ENCODE measurements around the gene RTF2. TPM values are rescaled to one million over a fixed set of nuclear protein-coding genes. Genes with fewer than 3 reads are reported as not detected.

Gene RTF2
- polyA plus RNA-seq, 1 donor: 84.7 TPM

DNA sequence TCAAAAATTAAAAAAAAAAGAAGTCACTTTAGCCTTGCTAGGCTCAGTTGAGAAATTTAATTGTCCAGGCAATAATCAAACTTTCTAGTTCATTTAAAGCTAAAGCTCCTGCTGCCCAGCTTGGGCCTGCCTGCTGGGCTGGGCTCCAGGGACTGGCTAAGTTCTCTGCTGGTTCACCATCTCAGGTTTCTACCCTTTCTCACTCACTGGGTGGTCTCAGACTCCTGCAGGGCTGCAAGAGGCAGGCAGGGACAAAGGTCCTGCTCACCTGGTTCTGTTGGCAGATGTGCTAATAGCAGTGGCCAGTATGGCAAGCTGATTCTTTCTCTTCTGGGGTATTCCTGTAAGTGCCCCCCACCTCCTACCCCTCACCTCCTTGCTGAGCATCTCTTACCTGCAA, 21.2 kb upstream of the RTF2 start:
- no peak for DNase-seq
- no peaks in the 10 kb centered on the region for H3K4me1 ChIP-seq (ENCODE audit: control insufficient read depth, insufficient read depth, low read length)
- no peak overlapping the region for H3K4me3 ChIP-seq (ENCODE audit: low read length)
- H3K9me3 ChIP-seq (ENCODE audit: control insufficient read depth, low read depth, low read length): no peaks in the 10 kb centered on the region
- no peaks in the 10 kb centered on the region for H3K27me3 ChIP-seq (ENCODE audit: control insufficient read depth, insufficient read depth, low read length)
- H3K27ac ChIP-seq (ENCODE audit: low read length): no peak overlapping the region
- H3K36me3 ChIP-seq (ENCODE audit: control insufficient read depth, insufficient read depth, low read length): no peaks in the 10 kb centered on the region

DNA sequence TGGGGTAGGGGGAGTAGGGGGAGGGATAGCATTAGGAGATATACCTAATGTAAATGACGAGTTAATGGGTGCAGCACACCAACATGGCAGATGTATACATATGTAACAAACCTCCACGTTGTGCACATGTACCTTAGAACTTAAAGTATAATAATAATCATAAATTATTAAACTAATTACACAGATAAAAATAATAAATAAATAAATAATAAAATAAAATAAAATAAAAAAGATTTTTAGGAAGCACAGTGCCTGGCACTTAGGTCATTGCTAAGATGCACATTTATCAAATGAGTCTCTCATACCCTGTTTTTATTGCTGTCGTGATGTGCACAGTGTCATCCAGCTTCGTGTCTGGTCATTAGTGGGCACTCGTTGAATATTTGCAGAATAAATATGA, 19.0 kb upstream of the RTF2 start:
- H3K36me3 ChIP-seq (ENCODE audit: control insufficient read depth, insufficient read depth, low read length): no peaks in the 10 kb centered on the region
- 100% methylated on average over 4 of the region's 5 CpGs for WGBS (ENCODE audit: insufficient coverage, low lambda C conversion rate)
- H3K9me3 ChIP-seq (ENCODE audit: control insufficient read depth, low read depth, low read length): no peaks in the 10 kb centered on the region
- no peak overlapping the region for H3K4me3 ChIP-seq (ENCODE audit: low read length)
- H3K27ac ChIP-seq (ENCODE audit: low read length): no peak overlapping the region
- no peaks in the 10 kb centered on the region for H3K4me1 ChIP-seq (ENCODE audit: control insufficient read depth, insufficient read depth, low read length)
- no peaks in the 10 kb centered on the region for H3K27me3 ChIP-seq (ENCODE audit: control insufficient read depth, insufficient read depth, low read length)
- DNase-seq: no peak

DNA sequence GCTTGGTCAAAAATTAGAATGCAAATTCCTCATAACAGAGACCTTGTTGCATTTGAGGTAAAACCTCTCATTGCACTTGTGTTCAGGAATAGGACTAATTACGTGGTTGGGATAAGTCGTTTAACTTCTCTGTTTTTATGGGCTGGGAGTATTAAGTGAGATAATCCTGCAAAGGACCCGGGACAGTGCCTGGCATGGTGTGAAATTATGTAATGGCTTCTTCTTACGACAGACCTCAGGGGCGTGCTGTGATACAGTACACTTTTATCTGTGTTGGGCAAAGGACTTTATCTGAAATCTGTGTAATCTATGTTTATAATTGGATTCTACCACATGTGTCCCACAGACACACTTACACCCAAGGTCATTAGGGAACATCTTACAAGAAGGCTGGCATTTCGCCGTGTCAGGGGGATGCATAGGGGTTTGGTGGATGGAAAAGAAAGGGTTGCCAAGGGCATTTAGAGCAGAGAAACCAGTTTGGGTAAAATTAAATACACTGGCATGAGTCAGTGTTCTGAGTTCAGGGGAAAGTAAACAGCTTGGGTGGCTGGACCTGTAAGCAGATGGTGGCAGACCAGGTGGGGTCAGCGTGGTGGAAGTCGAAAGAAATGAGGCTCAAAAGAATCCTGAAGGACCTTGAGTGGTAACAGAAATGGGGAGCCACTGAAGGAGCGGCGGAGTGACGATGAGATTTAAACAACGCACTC, 17.2 kb upstream of the RTF2 start:
- WGBS (ENCODE audit: insufficient coverage, low lambda C conversion rate): 74% methylated on average over 2 of the region's 13 CpGs
- Histone ChIP-seq H3K4me3 (ENCODE audit: low read length) (no peak overlapping the region), H3K9me3 (ENCODE audit: control insufficient read depth, low read depth, low read length) (no peaks in the 10 kb centered on the region), H3K4me1 (ENCODE audit: control insufficient read depth, insufficient read depth, low read length) (no peaks in the 10 kb centered on the region), H3K27me3 (ENCODE audit: control insufficient read depth, insufficient read depth, low read length) (no peaks in the 10 kb centered on the region), H3K27ac (ENCODE audit: low read length) (no peak overlapping the region), H3K36me3 (ENCODE audit: control insufficient read depth, insufficient read depth, low read length) (no peaks in the 10 kb centered on the region)
- DNase-seq: no peak

DNA sequence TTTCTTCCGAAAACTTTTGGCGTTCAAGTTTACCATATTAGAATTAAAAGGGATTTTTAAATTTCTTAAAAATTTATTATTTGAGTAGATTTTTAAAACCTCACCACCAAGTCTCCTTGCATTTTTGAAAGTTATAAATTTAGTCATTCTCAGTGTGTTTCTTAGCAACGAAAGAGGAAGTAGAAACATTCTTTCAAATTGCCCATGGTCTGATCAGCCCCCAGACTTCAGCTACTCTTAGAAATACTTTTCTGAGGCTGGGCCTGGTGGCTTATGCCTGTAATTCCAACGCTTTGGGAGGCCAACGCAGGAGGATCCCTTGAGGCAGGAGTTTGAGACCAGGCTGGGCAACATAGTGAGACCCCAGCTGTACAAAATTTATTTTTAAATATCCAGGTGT, 15.1 kb upstream of the RTF2 start:
- 100% methylated on average over 2 of the region's 5 CpGs for WGBS (ENCODE audit: insufficient coverage, low lambda C conversion rate)
- H3K27ac ChIP-seq (ENCODE audit: low read length): no peak overlapping the region
- H3K9me3 ChIP-seq (ENCODE audit: control insufficient read depth, low read depth, low read length): no peaks in the 10 kb centered on the region
- H3K36me3 ChIP-seq (ENCODE audit: control insufficient read depth, insufficient read depth, low read length): no peaks in the 10 kb centered on the region
- DNase-seq: no peak
- H3K4me1 ChIP-seq (ENCODE audit: control insufficient read depth, insufficient read depth, low read length): no peaks in the 10 kb centered on the region
- H3K27me3 ChIP-seq (ENCODE audit: control insufficient read depth, insufficient read depth, low read length): peaks cover 2% of the 10 kb centered on the region
- no peak overlapping the region for H3K4me3 ChIP-seq (ENCODE audit: low read length)

DNA sequence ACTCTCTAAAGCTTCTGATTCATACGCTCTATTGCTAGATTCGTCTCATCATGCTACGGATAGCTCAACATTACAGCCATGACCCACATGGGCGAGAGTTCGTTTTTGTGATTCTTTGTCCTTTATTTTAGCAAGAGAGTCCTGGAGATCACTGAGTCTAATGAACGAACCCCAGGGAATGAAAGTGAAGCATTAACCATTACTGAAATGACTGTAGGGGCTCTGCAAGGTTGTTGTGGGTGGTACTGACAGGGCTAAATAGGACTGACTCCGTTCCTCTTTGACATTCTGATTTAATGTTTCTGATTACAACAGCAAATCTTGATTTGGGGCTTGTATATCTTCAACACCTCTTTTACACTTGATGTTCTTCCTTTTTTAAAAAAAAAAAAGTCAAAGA, 13.7 kb upstream of the RTF2 start:
- Histone ChIP-seq H3K4me1 (ENCODE audit: control insufficient read depth, insufficient read depth, low read length) (no peaks in the 10 kb centered on the region), H3K4me3 (ENCODE audit: low read length) (no peak overlapping the region), H3K9me3 (ENCODE audit: control insufficient read depth, low read depth, low read length) (no peaks in the 10 kb centered on the region), H3K36me3 (ENCODE audit: control insufficient read depth, insufficient read depth, low read length) (no peaks in the 10 kb centered on the region), H3K27ac (ENCODE audit: low read length) (no peak overlapping the region), H3K27me3 (ENCODE audit: control insufficient read depth, insufficient read depth, low read length) (peaks cover 5% of the 10 kb centered on the region)
- no peak for DNase-seq
- no CpG with 5 or more reads among the region's 7 CpGs for WGBS (ENCODE audit: insufficient coverage, low lambda C conversion rate)

DNA sequence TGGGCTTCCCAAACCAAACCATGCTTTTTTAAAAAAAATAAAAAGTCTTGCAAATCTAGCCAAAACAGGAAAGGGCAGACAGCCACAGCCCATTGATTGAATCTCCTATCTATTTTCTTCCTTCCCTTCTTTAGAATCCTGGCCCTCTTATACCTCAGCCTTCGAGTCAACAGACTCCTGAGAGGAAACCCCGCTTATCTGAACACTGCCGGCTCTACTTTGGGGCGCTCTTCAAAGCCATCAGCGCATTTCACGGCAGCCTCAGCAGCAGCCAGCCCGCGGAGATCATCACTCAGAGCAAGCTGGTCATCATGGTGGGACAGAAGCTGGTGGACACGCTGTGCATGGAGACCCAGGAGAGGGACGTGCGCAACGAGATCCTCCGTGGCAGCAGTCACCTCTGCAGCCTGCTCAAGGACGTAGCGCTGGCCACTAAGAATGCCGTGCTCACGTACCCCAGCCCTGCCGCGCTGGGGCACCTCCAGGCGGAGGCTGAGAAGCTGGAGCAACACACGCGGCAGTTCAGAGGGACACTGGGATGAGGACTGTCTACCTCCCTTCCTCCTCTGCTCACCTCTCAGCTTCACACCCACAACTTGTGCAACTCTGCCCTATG, 10.1 kb upstream of the RTF2 start:
- H3K4me1 ChIP-seq (ENCODE audit: control insufficient read depth, insufficient read depth, low read length): no peaks in the 10 kb centered on the region
- H3K9me3 ChIP-seq (ENCODE audit: control insufficient read depth, low read depth, low read length): no peaks in the 10 kb centered on the region
- no peak overlapping the region for H3K4me3 ChIP-seq (ENCODE audit: low read length)
- no peak for DNase-seq
- H3K36me3 ChIP-seq (ENCODE audit: control insufficient read depth, insufficient read depth, low read length): no peaks in the 10 kb centered on the region
- H3K27ac ChIP-seq (ENCODE audit: low read length): no peak overlapping the region
- no CpG with 5 or more reads among the region's 22 CpGs for WGBS (ENCODE audit: insufficient coverage, low lambda C conversion rate)
- peaks cover 5% of the 10 kb centered on the region for H3K27me3 ChIP-seq (ENCODE audit: control insufficient read depth, insufficient read depth, low read length)

DNA sequence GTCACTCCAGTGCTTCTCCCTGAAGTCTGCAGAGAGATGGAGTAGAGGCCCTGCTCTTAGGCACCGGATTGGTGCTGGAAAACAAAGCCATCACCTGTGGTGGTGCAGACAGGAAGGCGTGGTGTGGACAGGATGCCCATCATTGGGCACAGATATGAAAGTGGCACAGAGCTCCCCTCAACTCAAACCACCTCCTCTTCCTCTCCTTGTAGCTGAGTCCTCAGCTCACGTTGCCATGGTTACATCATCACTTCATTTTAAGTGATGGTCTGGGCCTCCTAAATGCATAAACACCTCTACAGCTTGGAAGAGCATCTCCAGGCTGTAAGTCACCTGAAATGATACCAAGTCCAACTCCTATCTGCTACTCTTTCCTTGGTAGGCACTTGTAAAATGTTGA, 8.0 kb upstream of the RTF2 start:
- Histone ChIP-seq H3K4me1 (ENCODE audit: control insufficient read depth, insufficient read depth, low read length) (no peaks in the 10 kb centered on the region), H3K9me3 (ENCODE audit: control insufficient read depth, low read depth, low read length) (no peaks in the 10 kb centered on the region), H3K27ac (ENCODE audit: low read length) (no peak overlapping the region), H3K36me3 (ENCODE audit: control insufficient read depth, insufficient read depth, low read length) (no peaks in the 10 kb centered on the region), H3K27me3 (ENCODE audit: control insufficient read depth, insufficient read depth, low read length) (peaks cover 5% of the 10 kb centered on the region), H3K4me3 (ENCODE audit: low read length) (no peak overlapping the region)
- WGBS (ENCODE audit: insufficient coverage, low lambda C conversion rate): no CpG with 5 or more reads among the region's 3 CpGs
- no peak for DNase-seq

DNA sequence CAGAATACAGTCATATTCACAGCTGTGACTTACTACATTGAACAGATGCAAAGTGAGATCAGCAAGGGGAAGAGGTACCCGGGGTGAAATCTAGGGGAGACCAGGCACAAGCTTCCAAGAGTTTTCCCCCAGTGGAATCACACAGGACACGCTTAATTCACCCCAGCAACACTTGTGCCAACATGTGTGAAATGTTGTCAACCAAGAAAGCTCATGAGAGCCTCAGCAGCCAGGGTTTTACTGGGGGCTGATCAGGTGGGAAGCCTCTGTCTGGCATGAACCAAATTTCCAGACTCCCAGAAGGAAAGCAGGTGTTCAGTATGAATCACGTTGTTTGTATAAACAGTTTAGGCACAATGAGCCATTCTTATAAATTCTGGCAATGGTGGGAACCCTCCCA, 6.9 kb upstream of the RTF2 start:
- WGBS (ENCODE audit: insufficient coverage, low lambda C conversion rate): no CpG with 5 or more reads among the region's 3 CpGs
- H3K27ac ChIP-seq (ENCODE audit: low read length): no peak overlapping the region
- no peak for DNase-seq
- no peaks in the 10 kb centered on the region for H3K36me3 ChIP-seq (ENCODE audit: control insufficient read depth, insufficient read depth, low read length)
- H3K4me1 ChIP-seq (ENCODE audit: control insufficient read depth, insufficient read depth, low read length): no peaks in the 10 kb centered on the region
- no peak overlapping the region for H3K4me3 ChIP-seq (ENCODE audit: low read length)
- H3K9me3 ChIP-seq (ENCODE audit: control insufficient read depth, low read depth, low read length): no peaks in the 10 kb centered on the region
- H3K27me3 ChIP-seq (ENCODE audit: control insufficient read depth, insufficient read depth, low read length): peaks cover 5% of the 10 kb centered on the region

DNA sequence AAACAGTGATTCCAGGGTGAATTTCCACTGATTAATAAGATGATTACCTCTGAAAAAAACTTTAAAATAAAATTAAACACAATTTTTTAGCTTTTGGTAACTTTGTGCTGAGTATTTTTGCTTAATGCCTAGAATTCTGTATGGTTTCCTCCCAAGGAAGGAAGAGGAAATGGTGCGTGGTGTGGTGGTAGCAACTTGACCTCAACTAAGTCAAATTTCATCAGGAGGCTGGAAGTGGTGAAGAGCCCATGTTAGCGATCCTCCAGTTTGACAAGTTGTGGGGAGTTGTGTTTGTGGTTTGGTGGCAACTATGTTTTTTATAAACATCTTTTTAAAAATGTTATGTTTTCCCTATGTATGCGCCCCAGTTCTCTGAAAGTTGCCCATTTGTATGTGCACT, 5.0 kb upstream of the RTF2 start:
- no peak overlapping the region for H3K27ac ChIP-seq (ENCODE audit: low read length)
- no peak for DNase-seq
- H3K4me1 ChIP-seq (ENCODE audit: control insufficient read depth, insufficient read depth, low read length): no peaks in the 10 kb centered on the region
- peaks cover 2% of the 10 kb centered on the region for H3K27me3 ChIP-seq (ENCODE audit: control insufficient read depth, insufficient read depth, low read length)
- WGBS (ENCODE audit: insufficient coverage, low lambda C conversion rate): no CpG with 5 or more reads among the region's 3 CpGs
- no peak overlapping the region for H3K4me3 ChIP-seq (ENCODE audit: low read length)
- no peaks in the 10 kb centered on the region for H3K36me3 ChIP-seq (ENCODE audit: control insufficient read depth, insufficient read depth, low read length)
- H3K9me3 ChIP-seq (ENCODE audit: control insufficient read depth, low read depth, low read length): no peaks in the 10 kb centered on the region

DNA sequence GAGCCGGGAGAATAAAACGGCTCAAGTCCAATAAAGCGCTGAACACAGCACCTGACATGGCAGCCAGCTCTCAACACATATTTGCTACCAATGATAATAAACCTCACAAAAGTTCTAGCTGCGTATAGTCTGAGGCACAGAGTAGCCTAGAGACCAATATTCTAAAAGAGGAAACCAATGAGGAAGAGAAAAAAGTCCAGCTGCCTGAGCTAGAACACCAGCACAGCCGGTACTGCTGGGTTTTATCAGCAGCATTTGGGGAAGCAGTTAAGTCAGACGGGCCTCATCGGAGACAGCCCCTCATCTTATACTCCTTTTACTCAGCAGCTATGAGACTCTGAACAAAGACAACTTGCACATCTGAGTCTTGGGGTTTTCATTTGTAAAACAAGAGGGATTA, 2.4 kb upstream of the RTF2 start:
- no peak overlapping the region for H3K4me3 ChIP-seq (ENCODE audit: low read length)
- 50% methylated on average over 2 of the region's 7 CpGs for WGBS (ENCODE audit: insufficient coverage, low lambda C conversion rate)
- H3K9me3 ChIP-seq (ENCODE audit: control insufficient read depth, low read depth, low read length): no peaks in the 10 kb centered on the region
- H3K27me3 ChIP-seq (ENCODE audit: control insufficient read depth, insufficient read depth, low read length): no peaks in the 10 kb centered on the region
- no peak overlapping the region for H3K27ac ChIP-seq (ENCODE audit: low read length)
- H3K4me1 ChIP-seq (ENCODE audit: control insufficient read depth, insufficient read depth, low read length): peaks cover 6% of the 10 kb centered on the region
- peaks cover 5% of the 10 kb centered on the region for H3K36me3 ChIP-seq (ENCODE audit: control insufficient read depth, insufficient read depth, low read length)
- DNase-seq: no peak

DNA sequence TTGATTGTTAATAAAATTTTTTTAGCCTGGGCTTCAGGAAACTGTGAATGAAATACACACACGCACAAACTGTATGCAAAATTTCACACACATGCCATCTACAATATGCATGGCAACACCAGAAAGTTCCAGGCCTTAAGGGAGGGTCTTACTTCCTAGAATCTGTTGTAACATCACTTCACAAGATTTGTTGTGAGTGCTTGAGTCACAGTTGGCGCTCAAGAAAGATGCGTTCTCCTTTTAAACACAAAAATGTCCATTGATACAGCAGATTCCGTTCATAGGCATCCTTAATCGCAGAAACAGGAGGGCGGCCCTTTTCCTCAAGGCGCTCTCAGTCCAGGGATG, 485 bp upstream of the RTF2 start:
- Histone ChIP-seq H3K27me3 (ENCODE audit: control insufficient read depth, insufficient read depth, low read length) (no peaks in the 10 kb centered on the region), H3K36me3 (ENCODE audit: control insufficient read depth, insufficient read depth, low read length) (peaks cover 9% of the 10 kb centered on the region), H3K4me3 (ENCODE audit: low read length) (peak overlapping the region; percentile 88), H3K4me1 (ENCODE audit: control insufficient read depth, insufficient read depth, low read length) (peaks cover 6% of the 10 kb centered on the region), H3K9me3 (ENCODE audit: control insufficient read depth, low read depth, low read length) (no peaks in the 10 kb centered on the region), H3K27ac (ENCODE audit: low read length) (peak overlapping the region; percentile 57)
- DNase-seq: no peak
- WGBS (ENCODE audit: insufficient coverage, low lambda C conversion rate): no CpG with 5 or more reads among the region's 7 CpGs

Data from large intestine (tissue), 3 donors.